ENCODE measurements around the gene CPLX3.

CPLX3 gene

DNA sequence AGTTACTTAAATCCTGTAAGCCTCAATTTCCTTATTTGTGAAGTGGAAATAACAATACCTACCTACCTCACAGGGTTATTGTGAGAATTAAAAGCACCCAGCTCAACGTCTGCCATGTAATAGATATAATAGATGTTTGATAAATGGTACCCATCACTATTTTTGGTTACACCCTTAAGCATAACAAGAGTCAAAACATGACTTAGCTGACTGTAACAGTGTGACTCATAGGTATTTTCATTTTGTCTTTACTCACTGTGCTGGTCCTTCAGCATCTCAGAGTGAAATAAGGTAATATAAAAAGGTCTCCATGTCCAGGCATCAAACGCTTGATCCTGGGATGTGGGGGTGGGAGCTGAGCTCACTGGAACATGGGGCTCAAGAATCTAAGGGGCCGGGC lies 3.1 kb downstream of the CPLX3 start:
- DNase-seq (ENCODE audit: low spot score), result no peak

DNA sequence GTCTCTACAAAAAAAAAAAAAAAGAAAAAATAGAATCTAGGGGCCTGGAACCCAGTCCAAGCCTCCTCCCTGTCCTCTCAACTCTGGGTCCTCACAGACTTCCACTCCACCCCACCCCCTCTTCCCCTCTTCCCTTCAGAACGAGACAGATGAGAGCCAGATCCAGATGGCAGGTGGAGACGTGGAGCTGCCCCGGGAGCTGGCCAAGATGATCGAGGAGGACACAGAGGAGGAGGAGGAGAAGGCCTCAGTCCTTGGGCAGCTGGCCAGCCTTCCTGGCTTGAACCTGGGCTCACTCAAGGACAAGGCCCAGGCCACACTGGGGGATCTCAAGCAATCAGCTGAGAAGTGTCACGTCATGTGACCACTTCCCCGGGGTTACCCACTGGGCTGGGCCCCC lies 3.6 kb downstream of the CPLX3 start:
- no peak for DNase-seq (ENCODE audit: low spot score)

DNA sequence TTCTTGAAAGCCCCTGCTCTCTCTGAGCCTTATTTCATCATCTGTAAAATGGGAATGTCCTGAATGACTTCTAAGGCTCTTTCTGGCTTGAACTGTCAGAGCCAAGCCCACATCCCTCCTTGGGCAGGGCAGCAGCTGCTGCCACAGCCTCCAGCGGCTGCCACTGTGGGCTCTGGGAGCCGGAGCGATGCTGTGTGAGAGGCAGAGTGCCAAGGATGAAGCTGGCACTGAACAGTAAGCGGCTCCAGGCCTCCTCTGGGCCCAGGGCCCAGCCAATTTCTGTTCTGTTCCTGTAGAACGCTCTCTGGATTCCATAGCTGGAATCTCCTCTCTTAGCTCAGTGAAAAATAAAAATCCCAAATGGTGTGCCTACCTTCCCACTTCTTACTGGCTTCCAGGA lies 4.4 kb downstream of the CPLX3 start:
- peak; percentile 84 for DNase-seq (ENCODE audit: low spot score)

DNA sequence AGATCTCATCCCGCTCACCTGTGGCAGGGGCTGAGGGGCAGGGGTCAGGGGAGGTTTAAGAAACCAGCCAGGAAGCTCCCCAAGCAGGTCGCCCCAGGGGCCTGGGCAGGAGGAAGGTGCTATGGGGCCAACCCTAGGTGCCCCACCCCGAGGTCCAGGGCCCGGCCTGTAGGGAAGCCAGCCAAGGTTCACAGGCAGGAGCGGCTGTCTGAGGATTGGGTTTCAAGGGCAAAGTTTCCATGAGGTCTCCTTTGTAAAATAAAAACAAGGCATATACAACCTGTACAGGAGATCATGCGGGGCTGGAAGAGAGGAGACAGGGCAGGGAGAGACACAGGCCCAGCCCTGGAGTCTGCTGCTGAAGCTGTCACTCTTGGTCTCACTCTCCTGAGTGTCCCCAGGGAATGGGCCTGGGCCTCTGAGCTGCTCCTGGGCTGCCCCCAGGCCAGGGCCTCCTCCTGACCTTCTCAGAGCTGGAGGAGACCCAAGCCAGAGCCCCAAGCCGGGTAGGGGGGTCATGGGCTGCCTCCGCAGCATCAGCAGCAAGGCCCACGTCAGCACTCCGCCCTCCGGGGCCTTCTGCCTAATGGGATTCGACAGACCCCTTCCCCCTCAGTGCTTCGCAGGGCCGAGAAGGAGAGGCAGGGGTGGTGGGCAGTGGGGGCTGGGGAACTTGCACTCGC lies 5.5 kb downstream of the CPLX3 start:
- DNase-seq (ENCODE audit: low spot score), result no peak

- no peak for DNase-seq (ENCODE audit: low spot score)
Observed at GRCh38 chr15:74832826-74833225, 6.4 kb downstream of the CPLX3 start.

- no peak for DNase-seq (ENCODE audit: low spot score)
Observed at GRCh38 chr15:74833376-74834107, 7.1 kb downstream of the CPLX3 start.

DNA sequence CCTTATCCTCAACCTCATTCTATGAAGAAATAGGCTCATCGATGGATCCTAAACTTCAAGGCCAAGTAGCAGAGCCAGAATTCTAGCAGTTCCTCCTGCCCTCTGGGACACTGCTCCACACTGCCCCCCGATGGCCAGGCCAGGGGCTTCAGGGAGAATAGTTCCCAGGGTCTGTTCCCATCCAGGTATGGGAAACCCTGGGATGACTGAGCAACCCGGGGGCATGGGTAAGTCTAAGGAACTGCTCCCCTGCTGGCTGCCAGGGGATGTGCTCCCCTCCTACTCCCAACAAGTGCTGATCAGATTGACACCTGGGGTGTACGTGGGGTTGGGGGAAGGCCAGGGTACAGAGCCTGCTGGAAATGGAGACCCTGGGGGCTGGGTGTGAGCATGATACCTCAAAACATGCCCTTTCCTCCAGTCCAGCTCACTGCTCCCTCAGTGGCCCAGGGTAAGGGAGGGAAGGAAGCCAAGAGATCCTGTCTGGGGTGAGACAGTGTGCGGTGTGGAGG lies 8.9 kb downstream of the CPLX3 start:
- peak; percentile 72 for DNase-seq (ENCODE audit: low spot score)

DNA sequence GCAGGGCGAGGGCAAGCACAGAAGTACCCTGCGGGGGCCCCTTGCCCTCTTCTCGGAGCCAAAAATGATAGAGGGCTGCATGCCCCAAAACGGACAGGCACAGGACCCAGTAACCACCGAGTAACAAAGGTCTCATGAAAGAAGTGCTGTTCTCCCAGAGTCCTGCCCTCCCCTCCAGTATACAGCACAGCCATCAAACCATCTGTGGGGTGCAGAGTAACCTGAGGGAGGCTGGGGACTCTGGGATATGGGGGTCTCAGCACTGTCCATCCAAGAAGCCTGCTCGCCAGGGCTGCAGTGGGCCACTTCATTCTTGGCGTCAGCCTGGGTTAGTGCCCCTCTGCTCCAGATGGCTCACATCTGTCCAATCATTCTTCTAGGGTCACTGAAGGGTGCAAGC lies 10.4 kb downstream of the CPLX3 start:
- no peak for DNase-seq (ENCODE audit: low spot score)

- no peak for DNase-seq (ENCODE audit: low spot score)
Observed at GRCh38 chr15:74837482-74838136, 11.2 kb downstream of the CPLX3 start.

- DNase-seq (ENCODE audit: low spot score), result no peak
Observed at GRCh38 chr15:74838137-74838516, 11.7 kb downstream of the CPLX3 start.

DNA sequence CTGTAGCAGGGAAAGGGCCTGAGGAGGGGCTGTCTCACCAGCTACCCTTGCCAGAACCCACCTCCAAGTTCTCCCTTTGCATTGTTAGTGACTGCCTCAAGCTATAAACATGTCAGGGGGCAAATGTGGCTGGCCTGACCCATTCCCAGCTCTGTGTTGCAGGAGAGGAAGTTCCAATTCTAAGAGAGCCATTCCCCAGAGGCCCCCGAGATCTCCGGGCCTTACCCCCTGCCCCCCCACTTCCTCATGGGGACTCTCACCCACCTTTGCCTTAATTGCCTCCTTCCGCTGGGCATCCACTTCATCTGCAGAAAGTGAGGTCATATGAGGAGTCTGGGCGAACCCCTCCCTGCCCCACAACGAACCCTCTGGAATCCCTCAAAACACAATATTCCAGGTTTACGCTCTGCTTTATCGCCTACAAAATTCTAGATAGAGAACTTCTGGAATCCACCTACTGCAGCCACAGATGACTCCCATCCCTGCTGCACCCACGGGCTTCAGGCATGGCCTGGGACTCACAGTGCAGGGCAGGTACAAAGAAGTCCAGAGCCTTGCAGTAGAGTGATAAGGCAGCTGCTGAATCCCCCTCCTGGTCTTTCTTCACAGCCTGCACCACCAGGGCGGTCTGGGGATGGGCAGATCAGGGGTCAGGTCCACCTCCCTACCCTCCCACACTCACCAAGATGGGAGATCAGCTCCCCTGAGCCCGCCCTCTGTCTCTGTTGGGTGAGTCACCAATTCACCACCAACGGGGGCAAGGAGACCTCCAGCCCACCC lies 12.5 kb downstream of the CPLX3 start:
- no peak for DNase-seq (ENCODE audit: low spot score)

DNA sequence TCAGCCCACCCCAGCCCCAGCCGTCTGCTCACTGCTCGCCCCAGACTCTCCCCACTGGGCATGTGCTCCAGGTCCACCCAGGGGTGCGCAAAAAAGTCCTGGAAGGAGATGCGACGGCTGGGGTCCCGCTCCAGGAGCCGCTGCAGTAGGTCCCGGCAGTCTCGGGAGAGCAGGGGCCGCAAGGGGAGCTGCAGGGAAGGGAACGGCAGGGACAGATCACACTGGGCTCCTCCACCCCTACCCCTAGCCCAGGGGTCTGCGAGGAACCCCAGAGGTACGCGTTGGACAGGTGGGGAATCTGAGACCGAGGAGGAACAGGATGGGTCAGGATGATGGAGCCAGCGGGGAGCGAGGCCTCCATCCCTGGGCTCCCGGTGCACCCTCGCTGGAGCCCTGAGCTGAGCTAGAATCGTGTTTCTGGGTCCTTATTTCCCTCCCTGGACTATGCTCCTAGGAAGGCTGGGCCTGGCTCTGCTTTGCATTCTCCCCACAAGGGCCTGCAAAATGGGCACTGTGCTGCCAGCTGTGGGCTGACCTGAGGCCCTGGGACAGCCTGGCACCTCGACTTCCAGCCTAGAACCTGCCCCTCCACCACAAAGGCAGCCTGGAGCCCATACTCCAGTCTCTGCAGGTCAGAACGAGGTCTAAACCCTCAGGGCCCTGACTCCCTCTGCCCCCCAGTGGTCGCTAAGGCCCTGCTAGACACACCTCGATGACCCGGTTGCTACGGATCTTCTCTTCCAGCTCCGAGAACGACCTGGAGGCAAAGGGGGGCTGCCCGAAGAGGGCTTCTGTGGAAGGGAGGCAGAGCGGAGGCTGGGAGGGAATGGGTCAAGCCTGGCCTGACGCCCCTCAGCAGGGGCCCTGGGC lies 13.3 kb downstream of the CPLX3 start:
- peak; percentile 43 for DNase-seq (ENCODE audit: low spot score)

DNA sequence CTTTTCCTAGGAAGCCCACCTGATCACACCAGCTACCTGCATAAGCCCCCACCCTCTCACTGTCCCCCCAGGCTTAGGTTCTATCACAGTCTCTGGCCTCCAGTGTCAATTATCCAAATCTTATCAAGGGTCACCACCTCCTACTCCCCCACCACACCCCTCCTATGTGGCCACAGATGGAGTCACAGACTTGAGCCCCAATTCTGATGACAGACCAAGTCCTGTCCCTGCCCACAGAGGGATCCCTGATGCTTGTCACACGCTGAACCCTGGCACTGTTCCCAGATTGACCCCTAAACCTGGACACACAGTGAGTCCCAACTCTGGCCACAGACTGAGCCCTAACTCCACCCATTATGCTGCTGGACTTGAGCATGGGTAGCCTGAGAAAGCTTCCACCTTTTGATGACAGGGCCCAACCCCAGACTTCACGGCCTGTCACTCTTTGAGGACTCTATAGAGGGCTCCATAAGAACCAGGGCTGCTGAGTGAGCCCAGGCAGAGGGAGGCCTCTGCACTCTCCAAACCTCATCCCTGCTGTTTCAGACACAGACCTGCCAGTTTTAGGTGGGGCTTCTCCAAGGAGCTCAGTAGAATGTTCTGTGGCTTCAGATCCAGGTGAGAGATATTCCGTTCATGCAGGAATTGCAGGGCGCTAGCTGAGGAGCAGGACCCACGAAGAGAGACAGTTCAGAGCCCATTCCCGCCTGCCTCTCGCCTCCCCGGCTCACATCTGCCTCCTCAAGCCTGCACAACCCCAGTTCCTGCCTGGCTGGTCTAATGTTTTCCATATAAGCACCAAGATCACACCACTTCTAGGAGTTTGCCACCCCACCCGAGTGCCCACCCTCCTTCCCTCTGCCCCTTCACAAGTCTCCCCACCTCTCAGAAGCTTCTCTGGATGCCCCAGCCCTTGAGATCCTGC lies 14.7 kb downstream of the CPLX3 start:
- no peak for DNase-seq (ENCODE audit: low spot score)

- no peak for DNase-seq (ENCODE audit: low spot score)
Observed at GRCh38 chr15:74841891-74842373, 15.5 kb downstream of the CPLX3 start.

GRCh38 chr15:74842581-74843444 lies 16.4 kb downstream of the CPLX3 start, which contains the start of gene ULK3:
ULK3 (minus strand) TSS chr15:74843156; CDS start chr15:74843105, 51 bp downstream.
- DNase-seq (ENCODE audit: low spot score), result peak; percentile 92

- DNase-seq (ENCODE audit: low spot score), result no peak
Observed at GRCh38 chr15:74843445-74843828, 17.0 kb downstream of the CPLX3 start.

GRCh38 chr15:74843891-74844299 lies 17.5 kb downstream of the CPLX3 start:
- DNase-seq (ENCODE audit: low spot score), result no peak

GRCh38 chr15:74844319-74845207 lies 18.1 kb downstream of the CPLX3 start:
- DNase-seq (ENCODE audit: low spot score), result no peak
